Neural progenitor cell (in vitro differentiated cells): ENCODE results near the gene IP6K1. TPM values are rescaled to one million over a fixed set of nuclear protein-coding genes. Genes with fewer than 3 reads are reported as not detected.
"Not testable (repeated sequence)": the region's sequence is repeated elsewhere in the genome, so short reads cannot be mapped to it uniquely, and the experiment has no call there.

Experiments
- DNase-seq: peaks from one replicate; pipeline ENCODE4 v3.0.0-alpha.2; 2016; ENCODE audit warnings: low spot score
- H2AFZ ChIP-seq: fragments of 200-600 bp; sonication (generic); replicated peaks from 2 replicates; pipeline ENCODE4 v1.6.1; 2016; ENCODE audit warnings: antibody characterized with exemption
- H3F3A ChIP-seq: fragments of 200-600 bp; sonication (generic); 2 replicates; pipeline ENCODE4 v1.6.1; 2016; ENCODE audit warnings: antibody characterized with exemption, low read depth
- H3K27ac ChIP-seq: fragments of 200-600 bp; sonication (generic); 2 replicates; pipeline ENCODE4 v1.5.1; 2016; ENCODE audit warnings: mild to moderate bottlenecking
- H3K27me3 ChIP-seq: fragments of 200-600 bp; sonication (generic); 2 replicates; pipeline ENCODE4 v1.6.1; 2016; ENCODE audit warnings: mild to moderate bottlenecking, moderate library complexity
- H3K36me3 ChIP-seq: fragments of 200-600 bp; sonication (generic); 2 replicates; pipeline ENCODE4 v1.5.1; 2016
- H3K4me1 ChIP-seq: fragments of 200-600 bp; sonication (generic); 2 replicates; pipeline ENCODE4 v1.6.1; 2016; ENCODE audit warnings: mixed run types
- H3K4me2 ChIP-seq: fragments of 200-600 bp; sonication (generic); 2 replicates; pipeline ENCODE4 v1.6.1; 2016
- H3K4me3 ChIP-seq: fragments of 200-600 bp; sonication (generic); 2 replicates; pipeline ENCODE4 v1.5.1; 2016
- H3K79me2 ChIP-seq: fragments of 200-600 bp; sonication (generic); 2 replicates; pipeline ENCODE4 v1.6.1; 2016; ENCODE audit warnings: low read depth
- H3K9ac ChIP-seq: fragments of 200-600 bp; sonication (generic); 2 replicates; pipeline ENCODE4 v1.6.1; 2016
- H3K9me3 ChIP-seq: fragments of 200-600 bp; sonication (generic); 2 replicates; pipeline ENCODE4 v1.5.1; 2016; ENCODE audit warnings: low read depth
- H4K20me1 ChIP-seq: fragments of 200-600 bp; sonication (generic); 2 replicates; pipeline ENCODE4 v1.6.1; 2016; ENCODE audit warnings: low read depth
- H3K27ac Mint-ChIP-seq: 3 replicates; pipeline ENCODE4 v1.8.0; 2021; ENCODE audit warnings: mixed read lengths
- H3K27me3 Mint-ChIP-seq: 2 replicates; pipeline ENCODE4 v1.8.0; 2022; ENCODE audit warnings: low read depth, mild to moderate bottlenecking, inconsistent platforms, moderate library complexity, mixed read lengths; ENCODE audit not compliant: insufficient read depth
- H3K36me3 Mint-ChIP-seq: 3 replicates; pipeline ENCODE4 v1.8.0; 2021; ENCODE audit warnings: mixed read lengths
- H3K4me1 Mint-ChIP-seq: 3 replicates; pipeline ENCODE4 v1.8.0; 2021; ENCODE audit warnings: mixed read lengths
- H3K4me3 Mint-ChIP-seq: 3 replicates; pipeline ENCODE4 v1.8.0; 2021; ENCODE audit warnings: mild to moderate bottlenecking, moderate library complexity, mixed read lengths
- H3K9me3 Mint-ChIP-seq: 3 replicates; pipeline ENCODE4 v1.8.0; 2020; ENCODE audit warnings: mixed read lengths
- EZH2 ChIP-seq: fragments of 200-600 bp; sonication (generic); IDR thresholded peaks from 2 replicates; pipeline ENCODE4 v1.6.1; 2017; ENCODE audit warnings: antibody characterized with exemption, mild to moderate bottlenecking, moderate library complexity
- EZH2phosphoT487 ChIP-seq: fragments of 200-600 bp; sonication (generic); IDR thresholded peaks from 2 replicates; pipeline ENCODE4 v1.6.1; 2017; ENCODE audit warnings: antibody characterized with exemption
- total RNA-seq: library from RNA; depleted of rRNA; stranded (reverse); fragments of >200 nt; gene quantifications from 2 replicates; pipeline ENCODE4 v1.2.3, GENCODE V29; 2015; ENCODE audit warnings: low replicate concordance
- TF ChIP-seq, protein P1 (sequence below): fragments of 200-600 bp; sonication (generic); IDR thresholded peaks from 2 replicates; pipeline ENCODE4 v1.5.1; 2017; ENCODE audit warnings: antibody characterized with exemption, mild to moderate bottlenecking

Gene IP6K1
- total RNA-seq, 1 donor from 2014 or later = 26.3 TPM

- Histone ChIP-seq H3K79me2 (peaks cover 13% of the 10 kb centered on the region), H3K27me3 (peaks cover 19% of the 10 kb centered on the region), H3K4me2 (peak overlapping the region; percentile 68), H2AFZ (peak overlapping the region; percentile 27), H3F3A (peaks cover 19% of the 10 kb centered on the region), H3K4me3 (peak overlapping the region; percentile 41)
- peak; percentile 69 for DNase-seq
- TF ChIP-seq, protein P1, sequence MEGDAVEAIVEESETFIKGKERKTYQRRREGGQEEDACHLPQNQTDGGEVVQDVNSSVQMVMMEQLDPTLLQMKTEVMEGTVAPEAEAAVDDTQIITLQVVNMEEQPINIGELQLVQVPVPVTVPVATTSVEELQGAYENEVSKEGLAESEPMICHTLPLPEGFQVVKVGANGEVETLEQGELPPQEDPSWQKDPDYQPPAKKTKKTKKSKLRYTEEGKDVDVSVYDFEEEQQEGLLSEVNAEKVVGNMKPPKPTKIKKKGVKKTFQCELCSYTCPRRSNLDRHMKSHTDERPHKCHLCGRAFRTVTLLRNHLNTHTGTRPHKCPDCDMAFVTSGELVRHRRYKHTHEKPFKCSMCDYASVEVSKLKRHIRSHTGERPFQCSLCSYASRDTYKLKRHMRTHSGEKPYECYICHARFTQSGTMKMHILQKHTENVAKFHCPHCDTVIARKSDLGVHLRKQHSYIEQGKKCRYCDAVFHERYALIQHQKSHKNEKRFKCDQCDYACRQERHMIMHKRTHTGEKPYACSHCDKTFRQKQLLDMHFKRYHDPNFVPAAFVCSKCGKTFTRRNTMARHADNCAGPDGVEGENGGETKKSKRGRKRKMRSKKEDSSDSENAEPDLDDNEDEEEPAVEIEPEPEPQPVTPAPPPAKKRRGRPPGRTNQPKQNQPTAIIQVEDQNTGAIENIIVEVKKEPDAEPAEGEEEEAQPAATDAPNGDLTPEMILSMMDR = peak; percentile 8
- H3K36me3 ChIP-seq, H4K20me1 ChIP-seq, H3K27me3 Mint-ChIP-seq, H3K27ac Mint-ChIP-seq, H3K9me3 ChIP-seq, H3K4me1 ChIP-seq, H3K36me3 Mint-ChIP-seq, H3K27ac ChIP-seq, H3K9ac ChIP-seq, H3K9me3 Mint-ChIP-seq: not testable (repeated sequence)
- Mint-ChIP-seq H3K4me1 (peaks cover 20% of the 10 kb centered on the region), H3K4me3 (peak overlapping the region; percentile 71)
These were observed 100.0 kb downstream of the IP6K1 start for GRCh38 chr3:49686346-49686745.

DNA sequence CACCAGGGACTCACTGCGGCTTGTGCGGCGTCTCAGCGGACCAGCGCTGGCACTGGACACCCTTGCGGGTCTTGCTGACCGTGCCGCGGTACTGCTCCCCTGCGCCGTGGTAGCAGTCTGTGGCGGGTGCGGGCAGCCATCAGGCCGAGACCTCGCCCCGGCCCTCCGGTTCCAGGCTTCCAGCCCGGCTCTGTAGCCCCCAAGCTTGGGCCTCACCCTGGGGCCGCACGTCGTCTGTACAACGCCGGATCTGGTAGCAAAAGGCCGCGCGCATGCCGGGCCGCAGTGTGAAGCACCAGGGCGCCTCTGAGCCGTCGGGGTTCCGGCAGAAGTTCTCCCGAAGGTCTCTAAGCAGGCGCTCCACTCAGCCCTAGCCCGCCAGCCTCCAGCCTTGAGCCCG, 100.5 kb downstream of the IP6K1 start:
- H3K4me3 Mint-ChIP-seq, H3K4me1 ChIP-seq, H2AFZ ChIP-seq, H3K27ac Mint-ChIP-seq, H3K9me3 Mint-ChIP-seq, DNase-seq, H4K20me1 ChIP-seq, H3K27ac ChIP-seq, H3K27me3 Mint-ChIP-seq, H3K36me3 Mint-ChIP-seq, H3K9me3 ChIP-seq, H3K9ac ChIP-seq, H3K36me3 ChIP-seq: not testable (repeated sequence)
- H3K4me1 Mint-ChIP-seq = peaks cover 17% of the 10 kb centered on the region
- peaks cover 19% of the 10 kb centered on the region for H3K27me3 ChIP-seq
- peak overlapping the region; percentile 41 for H3K4me3 ChIP-seq
- peak overlapping the region; percentile 68 for H3K4me2 ChIP-seq
- peaks cover 19% of the 10 kb centered on the region for H3F3A ChIP-seq
- peaks cover 12% of the 10 kb centered on the region for H3K79me2 ChIP-seq

- not testable (repeated sequence) for H3K36me3 ChIP-seq, H3K9ac ChIP-seq, DNase-seq, H3K9me3 ChIP-seq, H3K4me2 ChIP-seq, H3K27ac ChIP-seq, H3K27ac Mint-ChIP-seq, H2AFZ ChIP-seq, H3K27me3 Mint-ChIP-seq, H3K4me1 ChIP-seq, H3K4me3 ChIP-seq, H4K20me1 ChIP-seq, H3K9me3 Mint-ChIP-seq, H3K36me3 Mint-ChIP-seq, H3K79me2 ChIP-seq
- H3K4me1 Mint-ChIP-seq = peaks cover 11% of the 10 kb centered on the region
- H3K4me3 Mint-ChIP-seq = peak overlapping the region; percentile 59
- Histone ChIP-seq H3F3A (peaks cover 19% of the 10 kb centered on the region), H3K27me3 (peaks cover 19% of the 10 kb centered on the region)
These were observed 101.2 kb downstream of the IP6K1 start for GRCh38 chr3:49685103-49685502.

DNA sequence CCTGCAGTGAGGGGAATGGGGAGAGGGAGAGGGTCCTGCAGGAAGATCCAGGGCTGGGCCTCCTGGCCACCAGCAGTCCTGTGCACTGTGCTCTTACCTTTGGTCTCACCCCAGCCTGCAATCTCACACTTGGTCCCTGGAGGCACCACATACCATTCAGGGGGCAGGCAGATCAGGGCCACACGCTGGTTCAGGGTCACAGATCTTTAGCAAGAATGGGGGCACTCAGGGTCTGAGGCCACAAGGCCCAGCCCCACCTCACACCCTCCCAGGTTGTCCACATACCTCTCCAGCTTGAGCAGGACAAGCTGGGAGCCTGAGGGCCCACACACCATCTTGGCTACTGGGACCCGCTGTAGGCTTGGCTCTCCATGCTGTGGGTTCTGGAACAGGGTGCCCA, 101.9 kb downstream of the IP6K1 start:
- H3K27me3 Mint-ChIP-seq, H3K79me2 ChIP-seq, H3K9me3 Mint-ChIP-seq, H3K27ac ChIP-seq, H3K4me3 ChIP-seq, H3K4me2 ChIP-seq, H3K9ac ChIP-seq, H4K20me1 ChIP-seq, H2AFZ ChIP-seq, H3K9me3 ChIP-seq, H3K27ac Mint-ChIP-seq, H3K4me3 Mint-ChIP-seq, H3K4me1 ChIP-seq, H3K36me3 ChIP-seq, DNase-seq, H3K4me1 Mint-ChIP-seq: not testable (repeated sequence)
- peaks cover 12% of the 10 kb centered on the region for H3K36me3 Mint-ChIP-seq
- peaks cover 19% of the 10 kb centered on the region for H3F3A ChIP-seq
- peaks cover 19% of the 10 kb centered on the region for H3K27me3 ChIP-seq

- H3K36me3 Mint-ChIP-seq = peaks cover 14% of the 10 kb centered on the region
- Histone ChIP-seq H3K4me3 (no peak overlapping the region), H3K36me3 (no peaks in the 10 kb centered on the region)
These were observed 103.2 kb downstream of the IP6K1 start for GRCh38 chr3:49683162-49683561.

More at GRCh38 chr3:49683162-49683561, 103.2 kb downstream of the IP6K1 start:
- Histone ChIP-seq H3K27ac (no peak overlapping the region), H4K20me1 (no peaks in the 10 kb centered on the region), H3K27me3 (peaks cover 19% of the 10 kb centered on the region), H3F3A (peaks cover 9% of the 10 kb centered on the region), H2AFZ (no peak overlapping the region), H3K4me2 (no peak overlapping the region), H3K9me3 (no peaks in the 10 kb centered on the region), H3K9ac (no peak overlapping the region), H3K79me2 (no peaks in the 10 kb centered on the region), H3K4me1 (no peaks in the 10 kb centered on the region)
- Mint-ChIP-seq H3K9me3 (no peaks in the 10 kb centered on the region), H3K4me3 (no peak overlapping the region), H3K27ac (no peak overlapping the region), H3K27me3 (peaks cover 3% of the 10 kb centered on the region), H3K4me1 (peaks cover 4% of the 10 kb centered on the region)
- no peak for DNase-seq
- no peak for TF ChIP-seq EZH2phosphoT487
- TF ChIP-seq, protein P1 = no peak
- TF ChIP-seq EZH2 = no peak
